ENCODE measurements around the gene PDE3A. TPM values are rescaled to one million over a fixed set of nuclear protein-coding genes. Genes with fewer than 3 reads are reported as not detected.

Gene PDE3A
- total RNA-seq, 6 donors from 2014 or later = 1.0 to 10.0 (median 3.2) TPM

DNA sequence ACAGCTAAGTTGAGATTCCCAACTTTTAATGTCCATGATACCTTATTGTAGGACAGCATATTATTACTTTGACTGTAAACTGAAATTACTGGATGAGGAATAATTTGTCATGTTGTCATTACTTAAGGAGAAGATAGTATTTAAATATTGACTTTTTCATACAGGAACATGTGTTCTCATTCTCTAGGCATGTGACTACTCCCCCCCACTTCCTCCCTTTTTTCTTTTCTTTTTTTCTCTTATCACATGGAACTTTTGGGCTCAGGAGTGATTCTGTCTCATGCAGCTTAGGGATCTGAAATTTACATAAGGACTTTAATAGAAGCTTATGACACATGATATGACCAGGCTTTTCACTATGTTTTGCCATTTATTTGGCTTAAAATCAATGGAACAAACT, 199.1 kb downstream of the PDE3A start:
- Histone ChIP-seq H3K27ac (no peak overlapping the region), H3K4me1 (no peaks in the 10 kb centered on the region), H3K27me3 (no peaks in the 10 kb centered on the region), H3K4me3 (no peak overlapping the region), H3K36me3 (no peaks in the 10 kb centered on the region), H3K9me3 (no peaks in the 10 kb centered on the region)
- no peak for DNase-seq
- no peak for ATAC-seq (ENCODE audit: low FRiP score in 2 of 2)
- no peak for TF ChIP-seq POLR2A (IDR thresholded peaks at IDR 0.05)

DNA sequence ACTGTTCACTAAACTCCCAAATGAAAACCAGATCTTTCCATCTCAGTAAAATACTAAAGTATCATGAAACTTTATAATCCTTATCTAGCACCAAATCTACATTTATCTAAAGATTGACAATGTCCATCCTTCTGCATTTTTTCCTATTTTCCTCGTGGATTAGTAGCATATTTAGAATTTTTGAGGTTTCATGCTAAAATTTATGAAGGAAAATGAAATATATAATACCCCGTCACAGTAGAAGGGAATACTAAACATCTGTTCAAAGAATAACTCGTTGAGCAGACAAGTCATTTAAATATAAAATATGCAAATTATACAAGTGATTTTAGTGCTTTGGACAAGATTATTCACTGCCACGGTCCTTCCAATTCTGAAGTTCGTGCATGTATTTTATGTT, 204.1 kb downstream of the PDE3A start:
- Histone ChIP-seq H3K36me3 (no peaks in the 10 kb centered on the region), H3K4me1 (no peaks in the 10 kb centered on the region), H3K4me3 (no peak overlapping the region), H3K9me3 (no peaks in the 10 kb centered on the region), H3K27me3 (no peaks in the 10 kb centered on the region), H3K27ac (no peak overlapping the region)
- 73 to 80% methylated on average over 5 of the region's 5 CpGs for WGBS, 2 donors
- DNase-seq (no peak), ATAC-seq (ENCODE audit: low FRiP score in 2 of 2) (no peak)
- no peak for TF ChIP-seq POLR2AphosphoS5 (IDR thresholded peaks at IDR 0.05)
- TF ChIP-seq, protein P1, sequence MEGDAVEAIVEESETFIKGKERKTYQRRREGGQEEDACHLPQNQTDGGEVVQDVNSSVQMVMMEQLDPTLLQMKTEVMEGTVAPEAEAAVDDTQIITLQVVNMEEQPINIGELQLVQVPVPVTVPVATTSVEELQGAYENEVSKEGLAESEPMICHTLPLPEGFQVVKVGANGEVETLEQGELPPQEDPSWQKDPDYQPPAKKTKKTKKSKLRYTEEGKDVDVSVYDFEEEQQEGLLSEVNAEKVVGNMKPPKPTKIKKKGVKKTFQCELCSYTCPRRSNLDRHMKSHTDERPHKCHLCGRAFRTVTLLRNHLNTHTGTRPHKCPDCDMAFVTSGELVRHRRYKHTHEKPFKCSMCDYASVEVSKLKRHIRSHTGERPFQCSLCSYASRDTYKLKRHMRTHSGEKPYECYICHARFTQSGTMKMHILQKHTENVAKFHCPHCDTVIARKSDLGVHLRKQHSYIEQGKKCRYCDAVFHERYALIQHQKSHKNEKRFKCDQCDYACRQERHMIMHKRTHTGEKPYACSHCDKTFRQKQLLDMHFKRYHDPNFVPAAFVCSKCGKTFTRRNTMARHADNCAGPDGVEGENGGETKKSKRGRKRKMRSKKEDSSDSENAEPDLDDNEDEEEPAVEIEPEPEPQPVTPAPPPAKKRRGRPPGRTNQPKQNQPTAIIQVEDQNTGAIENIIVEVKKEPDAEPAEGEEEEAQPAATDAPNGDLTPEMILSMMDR (IDR thresholded peaks at IDR 0.05) = no peak
- no peak for TF ChIP-seq EP300 (IDR thresholded peaks at IDR 0.05)
- no peak for TF ChIP-seq POLR2A (IDR thresholded peaks at IDR 0.05)

DNA sequence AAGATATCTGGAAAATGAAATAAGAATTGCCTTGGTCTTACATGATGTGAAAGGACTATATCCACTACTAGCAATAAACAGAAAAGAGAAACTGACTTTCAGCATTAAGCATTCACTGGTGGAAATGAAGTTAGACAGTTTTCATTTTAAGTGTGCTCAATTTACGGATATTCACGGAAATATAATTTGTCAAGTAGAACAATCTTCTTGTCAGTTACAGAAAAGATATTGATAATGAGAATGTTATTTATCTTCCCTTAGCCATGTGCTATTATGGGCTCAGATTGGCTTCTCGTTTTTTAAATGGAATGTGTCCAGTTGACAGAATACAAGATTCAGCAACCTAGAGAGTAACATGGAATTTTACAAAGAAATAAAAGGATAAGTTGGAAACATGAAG, 208.2 kb downstream of the PDE3A start:
- no peak overlapping the region for H3K4me3 ChIP-seq
- no peaks in the 10 kb centered on the region for H3K4me1 ChIP-seq
- H3K36me3 ChIP-seq = no peaks in the 10 kb centered on the region
- H3K9me3 ChIP-seq = no peaks in the 10 kb centered on the region
- no peak overlapping the region for H3K27ac ChIP-seq
- TF ChIP-seq EP300 (IDR thresholded peaks at IDR 0.05) (no peak), POLR2A (IDR thresholded peaks at IDR 0.05) (no peak), POLR2AphosphoS5 (IDR thresholded peaks at IDR 0.05) (no peak)
- TF ChIP-seq, protein P1 (IDR thresholded peaks at IDR 0.05) = no peak
- no peak for DNase-seq
- WGBS, 2 donors = 87 to 92% methylated on average over 3 of the region's 3 CpGs
- H3K27me3 ChIP-seq = no peaks in the 10 kb centered on the region
- ATAC-seq (ENCODE audit: low FRiP score in 2 of 2) = no peak

DNA sequence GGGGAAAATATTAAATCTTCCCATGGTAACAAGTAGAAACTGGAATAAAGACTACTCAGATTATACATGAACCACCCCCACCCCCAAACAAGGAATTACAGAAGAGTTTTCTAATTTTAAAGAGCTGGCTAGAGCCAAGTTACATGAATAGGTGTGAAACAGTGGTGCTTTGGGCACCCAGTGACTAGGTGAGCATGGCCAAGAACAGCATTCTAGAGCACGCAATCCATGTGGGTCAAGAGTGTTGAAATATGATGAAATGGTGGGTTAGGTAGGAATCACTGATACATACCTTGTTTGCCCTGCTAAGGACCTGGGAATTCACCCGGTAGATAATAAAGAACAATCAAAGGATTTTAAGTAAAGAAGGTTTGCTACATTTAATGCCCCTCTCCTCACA, 208.7 kb downstream of the PDE3A start:
- WGBS, 2 donors = 45 to 87% methylated on average over 2 of the region's 2 CpGs
- no peaks in the 10 kb centered on the region for H3K9me3 ChIP-seq
- DNase-seq (no peak), ATAC-seq (ENCODE audit: low FRiP score in 2 of 2) (no peak)
- H3K4me1 ChIP-seq = no peaks in the 10 kb centered on the region
- no peak overlapping the region for H3K4me3 ChIP-seq
- no peak for TF ChIP-seq EP300 (IDR thresholded peaks at IDR 0.05)
- no peak overlapping the region for H3K27ac ChIP-seq
- no peaks in the 10 kb centered on the region for H3K27me3 ChIP-seq
- no peaks in the 10 kb centered on the region for H3K36me3 ChIP-seq

DNA sequence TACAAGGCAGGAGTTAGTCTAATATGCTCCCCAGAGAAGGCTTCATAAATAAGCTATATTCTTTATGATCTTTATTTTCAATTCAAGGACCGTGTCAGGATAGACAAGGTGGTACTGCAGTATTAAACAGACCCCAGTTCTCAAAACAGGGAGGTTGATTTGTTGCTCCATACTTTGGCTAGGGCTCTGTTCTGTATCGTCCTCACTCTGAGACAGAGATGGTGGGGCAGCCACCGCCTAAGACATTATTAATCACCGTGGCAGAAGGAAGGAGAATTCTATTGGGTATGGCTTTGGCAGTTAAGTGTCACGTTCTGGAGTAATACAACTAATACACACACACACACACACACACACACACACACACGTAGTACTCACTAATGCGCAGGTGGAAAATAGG, 209.8 kb downstream of the PDE3A start:
- TF ChIP-seq POLR2AphosphoS5 (IDR thresholded peaks at IDR 0.05) (no peak), EP300 (IDR thresholded peaks at IDR 0.05) (no peak), POLR2A (IDR thresholded peaks at IDR 0.05) (no peak)
- TF ChIP-seq, protein P1 (IDR thresholded peaks at IDR 0.05) = no peak
- no peaks in the 10 kb centered on the region for H3K36me3 ChIP-seq
- WGBS, 2 donors = 78 to 83% methylated on average over 7 of the region's 7 CpGs
- no peaks in the 10 kb centered on the region for H3K27me3 ChIP-seq
- no peaks in the 10 kb centered on the region for H3K9me3 ChIP-seq
- ATAC-seq (ENCODE audit: low FRiP score in 2 of 2) (no peak), DNase-seq (no peak)
- no peaks in the 10 kb centered on the region for H3K4me1 ChIP-seq
- H3K4me3 ChIP-seq = no peak overlapping the region
- H3K27ac ChIP-seq = no peak overlapping the region

DNA sequence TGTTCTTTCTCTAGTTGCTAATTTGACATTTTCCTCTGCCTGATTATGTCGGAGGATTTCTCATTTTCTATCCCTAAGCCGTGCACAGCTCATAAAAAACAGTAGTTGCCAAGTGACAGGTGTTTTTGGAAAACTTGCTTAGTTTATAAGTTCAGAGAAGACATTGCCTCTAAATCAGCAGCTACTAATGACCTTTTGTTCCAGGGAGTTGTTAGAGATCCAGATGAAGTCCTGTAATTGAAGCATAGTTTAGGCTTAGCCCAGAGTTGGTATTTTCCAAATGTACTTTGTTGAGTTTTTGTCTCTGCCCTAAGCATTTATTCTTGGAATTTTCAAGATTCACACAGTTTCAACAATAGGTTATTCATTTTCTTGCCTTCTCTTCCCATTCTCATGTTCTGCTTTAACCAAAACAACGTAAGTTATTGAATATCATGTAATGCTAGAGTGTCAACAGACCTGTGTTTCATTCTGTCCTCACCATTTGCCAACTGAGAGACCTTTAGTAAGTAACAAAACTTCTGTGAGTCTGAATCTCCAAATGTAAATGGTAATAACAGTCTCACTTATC, 216.8 kb downstream of the PDE3A start:
- H3K9me3 ChIP-seq = no peaks in the 10 kb centered on the region
- no peaks in the 10 kb centered on the region for H3K36me3 ChIP-seq
- no peak overlapping the region for H3K4me3 ChIP-seq
- no peak overlapping the region for H3K27ac ChIP-seq
- no peak for TF ChIP-seq POLR2AphosphoS5 (IDR thresholded peaks at IDR 0.05)
- no peak for TF ChIP-seq EP300 (IDR thresholded peaks at IDR 0.05)
- TF ChIP-seq POLR2A (IDR thresholded peaks at IDR 0.05) = no peak
- TF ChIP-seq, protein P1 (IDR thresholded peaks at IDR 0.05) = no peak
- no peaks in the 10 kb centered on the region for H3K27me3 ChIP-seq
- WGBS, 2 donors = 77 to 82% methylated on average over 3 of the region's 3 CpGs
- no peak for ATAC-seq (ENCODE audit: low FRiP score in 2 of 2)
- DNase-seq = no peak
- H3K4me1 ChIP-seq = no peaks in the 10 kb centered on the region
